GM12801 (cell line): Measurements from ENCODE around the gene TMEM40.

Experiments used
- TF ChIP-seq, protein P1 (sequence below): IDR thresholded peaks from one replicate; pipeline ENCODE4 v1.5.1; 2011; ENCODE audit warnings: control low read depth; ENCODE audit not compliant: insufficient read length; ENCODE audit errors: extremely low read depth

Gene TMEM40

DNA sequence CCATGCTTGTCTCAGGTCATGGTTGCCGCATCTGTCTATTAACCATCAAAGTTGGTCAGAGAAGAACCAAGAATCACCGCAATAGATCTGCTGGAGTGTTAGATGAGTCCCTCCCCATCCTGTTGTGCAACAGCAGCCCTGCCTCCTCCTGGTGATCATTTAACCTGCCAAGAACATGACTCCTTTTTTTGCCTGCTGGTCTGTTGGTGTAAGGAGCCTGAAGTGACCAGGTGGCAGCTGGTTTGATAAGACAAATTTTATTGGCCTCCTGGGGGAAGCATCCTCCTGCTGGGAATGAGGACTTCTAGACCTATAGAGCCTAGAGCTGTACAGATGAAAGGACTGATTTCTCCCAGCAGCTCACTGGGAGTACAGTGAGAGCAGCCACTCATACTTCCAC lies 51.6 kb downstream of the TMEM40 start:
- TF ChIP-seq, protein P1, sequence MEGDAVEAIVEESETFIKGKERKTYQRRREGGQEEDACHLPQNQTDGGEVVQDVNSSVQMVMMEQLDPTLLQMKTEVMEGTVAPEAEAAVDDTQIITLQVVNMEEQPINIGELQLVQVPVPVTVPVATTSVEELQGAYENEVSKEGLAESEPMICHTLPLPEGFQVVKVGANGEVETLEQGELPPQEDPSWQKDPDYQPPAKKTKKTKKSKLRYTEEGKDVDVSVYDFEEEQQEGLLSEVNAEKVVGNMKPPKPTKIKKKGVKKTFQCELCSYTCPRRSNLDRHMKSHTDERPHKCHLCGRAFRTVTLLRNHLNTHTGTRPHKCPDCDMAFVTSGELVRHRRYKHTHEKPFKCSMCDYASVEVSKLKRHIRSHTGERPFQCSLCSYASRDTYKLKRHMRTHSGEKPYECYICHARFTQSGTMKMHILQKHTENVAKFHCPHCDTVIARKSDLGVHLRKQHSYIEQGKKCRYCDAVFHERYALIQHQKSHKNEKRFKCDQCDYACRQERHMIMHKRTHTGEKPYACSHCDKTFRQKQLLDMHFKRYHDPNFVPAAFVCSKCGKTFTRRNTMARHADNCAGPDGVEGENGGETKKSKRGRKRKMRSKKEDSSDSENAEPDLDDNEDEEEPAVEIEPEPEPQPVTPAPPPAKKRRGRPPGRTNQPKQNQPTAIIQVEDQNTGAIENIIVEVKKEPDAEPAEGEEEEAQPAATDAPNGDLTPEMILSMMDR: no peak

DNA sequence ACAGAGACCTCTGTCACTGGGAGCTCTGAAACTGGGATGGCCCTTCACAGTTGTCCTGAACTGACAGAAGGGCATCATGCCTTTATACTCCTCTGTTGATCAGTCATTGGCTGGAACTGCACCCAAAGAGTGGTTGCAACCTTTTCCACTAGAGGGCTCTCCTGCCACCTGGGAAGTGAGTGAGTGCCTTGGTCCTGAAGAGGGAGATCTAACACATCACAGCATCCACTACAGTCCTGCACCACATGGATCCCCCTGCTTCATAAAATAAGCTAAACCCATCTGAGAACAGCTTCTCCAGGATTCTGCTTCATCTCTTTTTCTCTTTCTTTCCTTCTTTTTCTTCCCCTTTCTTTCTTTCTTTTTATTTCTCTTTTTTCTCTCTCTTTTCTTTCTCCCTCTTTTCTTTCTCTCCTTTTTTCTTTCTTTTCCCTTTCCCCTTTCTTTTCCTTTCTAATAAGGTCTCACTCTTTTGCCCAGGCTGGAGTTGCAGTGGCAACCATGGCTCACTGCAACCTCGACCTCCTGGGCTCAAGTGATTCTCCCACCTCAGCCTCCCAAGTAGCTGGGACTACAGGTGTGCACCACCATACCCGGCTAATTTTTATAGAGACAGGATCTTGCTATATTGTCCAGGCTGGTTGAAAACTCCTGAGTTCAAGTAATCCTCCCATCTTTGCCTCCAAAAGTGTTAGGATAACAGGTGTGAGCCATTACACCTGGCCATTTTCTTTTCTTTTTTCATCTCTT lies 52.4 kb downstream of the TMEM40 start:
- TF ChIP-seq, protein P1: peak; percentile 34

DNA sequence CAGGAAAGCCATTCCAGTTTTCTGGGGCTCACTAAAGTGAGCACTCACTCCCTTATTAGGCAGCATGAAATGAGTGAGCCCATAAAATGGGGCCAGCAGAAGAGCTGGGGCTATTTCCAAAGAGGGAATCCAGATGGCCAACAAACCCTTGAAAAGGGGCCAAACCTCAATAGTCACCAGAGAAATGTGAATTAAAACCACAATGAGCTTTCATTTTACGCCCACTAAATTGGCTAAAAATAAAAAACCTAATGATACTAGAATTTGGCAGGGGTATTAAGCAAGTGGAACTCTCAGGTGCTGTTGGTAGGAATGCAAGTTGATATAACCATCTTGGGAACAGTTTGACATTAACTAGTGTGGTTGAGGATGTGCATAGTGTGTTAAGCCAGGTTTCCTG lies 53.1 kb downstream of the TMEM40 start:
- TF ChIP-seq, protein P1: no peak

DNA sequence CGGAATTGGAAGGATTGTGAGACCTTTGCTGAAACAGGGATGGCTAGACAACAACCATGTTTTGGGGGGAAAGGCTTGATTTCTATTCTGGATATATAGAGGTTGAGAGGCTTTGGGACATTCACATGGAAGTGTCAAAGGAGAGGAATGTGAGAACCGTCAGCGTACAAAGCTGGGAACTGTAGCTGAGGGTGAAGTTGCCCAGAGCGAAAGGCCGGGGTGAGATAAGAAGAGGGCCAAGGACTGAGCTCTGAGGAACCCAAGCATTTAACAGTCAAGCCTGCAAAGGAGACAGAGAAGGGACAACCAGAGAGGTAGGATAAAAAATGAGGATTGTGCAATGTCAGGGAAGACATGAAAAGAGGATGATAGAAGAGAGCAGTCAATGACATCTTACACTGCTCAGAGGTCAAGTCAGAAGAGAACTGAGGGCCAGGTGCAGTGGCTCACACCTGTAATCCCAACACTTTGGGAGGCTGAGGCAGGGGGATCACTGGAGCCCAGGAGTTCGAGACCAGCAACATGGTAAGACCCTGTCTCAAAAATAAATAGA lies 53.6 kb downstream of the TMEM40 start:
- TF ChIP-seq, protein P1: no peak

DNA sequence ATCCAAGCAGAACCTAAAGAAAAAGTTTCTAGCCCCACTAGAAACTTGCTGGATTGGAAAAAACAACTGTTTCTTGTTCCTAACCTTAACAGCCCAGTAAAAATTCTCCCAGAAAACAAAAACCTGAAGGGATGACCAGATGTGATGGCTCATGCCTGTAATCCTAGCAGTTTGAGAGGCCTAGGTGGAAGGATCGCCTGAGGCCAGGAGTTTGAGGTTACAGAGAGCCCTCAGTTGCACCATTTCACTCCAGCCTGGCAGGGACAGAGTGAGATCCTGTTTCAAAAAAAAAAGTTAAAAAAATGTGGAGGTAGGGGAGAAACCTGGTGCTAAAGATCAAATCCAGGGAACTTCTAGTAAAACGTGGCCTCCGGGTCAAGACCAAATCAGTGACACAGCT lies 56.6 kb downstream of the TMEM40 start:
- TF ChIP-seq, protein P1: no peak

DNA sequence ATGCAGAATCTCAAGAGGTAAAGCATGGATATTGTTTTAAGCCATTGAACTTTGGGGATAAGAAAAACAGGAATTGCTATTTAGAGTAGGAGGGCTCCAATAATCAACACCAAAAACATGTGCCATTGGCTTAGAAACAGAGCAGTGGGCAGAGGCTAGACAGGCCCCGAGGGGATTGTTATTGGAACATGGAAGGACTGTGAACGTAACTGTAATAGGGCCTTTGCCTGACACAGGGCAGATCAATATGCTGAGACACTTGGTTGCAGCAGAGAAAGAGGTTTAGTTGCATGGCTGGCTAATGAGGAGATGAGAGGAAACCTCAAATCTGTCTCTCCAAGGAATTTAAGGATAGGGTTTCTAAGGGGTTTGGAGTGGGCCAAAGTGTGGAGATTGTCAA lies 58.3 kb downstream of the TMEM40 start:
- TF ChIP-seq, protein P1: no peak

DNA sequence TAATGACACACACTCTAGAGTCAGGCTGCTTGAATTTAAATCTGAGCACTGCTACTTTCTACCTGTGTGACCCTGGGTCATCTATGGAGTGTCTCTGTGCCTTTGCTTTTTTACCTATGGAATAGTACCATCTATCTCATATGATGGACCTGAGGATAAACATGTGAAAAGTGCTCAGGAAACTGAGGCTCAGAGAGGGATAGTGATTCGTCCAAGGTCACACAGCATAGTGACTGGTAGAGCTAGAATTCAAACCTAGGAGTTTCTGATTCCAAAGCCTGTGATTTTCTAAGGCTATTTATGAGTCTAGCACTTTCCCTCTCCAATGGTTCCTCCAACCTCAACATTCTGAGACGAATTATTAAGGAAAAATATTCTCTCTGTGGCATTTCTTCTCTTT lies 63.1 kb downstream of the TMEM40 start:
- TF ChIP-seq, protein P1: no peak
